Measurements from ENCODE around the gene ZNF700. TPM values are rescaled to one million over a fixed set of nuclear protein-coding genes. Genes with fewer than 3 reads are reported as not detected.
"Not testable (repeated sequence)": the region's sequence is repeated elsewhere in the genome, so short reads cannot be mapped to it uniquely, and the experiment has no call there.

Gene ZNF700
- total RNA-seq, 4 donors from 2014 or later = 31.5 to 37.8 (median 34.7) TPM

GRCh38 chr19:11931051-11931450, 6.1 kb downstream of the ZNF700 start:
- H3K4me3 ChIP-seq = no peak overlapping the region
- H3K36me3 ChIP-seq = peaks cover 0 to 9% (median 0%) of the 10 kb centered on the region in 3 donors
- no peak for TF ChIP-seq CTCF (IDR thresholded peaks at IDR 0.05)
- no peak for TF ChIP-seq POLR2A (IDR thresholded peaks at IDR 0.05)
- H3K27me3 ChIP-seq = no peaks in the 10 kb centered on the region
- H3K27ac ChIP-seq = no peak overlapping the region
- H3K4me1 ChIP-seq = peaks cover 0 to 10% (median 4%) of the 10 kb centered on the region in 4 donors
- peak in 1 of 3 donors; percentile 34 for DNase-seq
- peaks cover 0 to 14% (median 2%) of the 10 kb centered on the region in 4 donors for H3K9me3 ChIP-seq

GRCh38 chr19:11931513-11931912, 6.6 kb downstream of the ZNF700 start:
- TF ChIP-seq CTCF (IDR thresholded peaks at IDR 0.05) (no peak), POLR2A (IDR thresholded peaks at IDR 0.05) (no peak)

GRCh38 chr19:11935829-11936228, 10.9 kb downstream of the ZNF700 start:
- not testable (repeated sequence) for H3K27ac ChIP-seq, H3K4me1 ChIP-seq, H3K27me3 ChIP-seq, H3K4me3 ChIP-seq, DNase-seq
- Histone ChIP-seq H3K9me3 (peaks cover 0 to 42% (median 13%) of the 10 kb centered on the region in 4 donors), H3K36me3 (peaks cover 0 to 25% (median 0%) of the 10 kb centered on the region in 3 donors)

More at GRCh38 chr19:11931513-11931912, 6.6 kb downstream of the ZNF700 start:
- no peak for DNase-seq
- Histone ChIP-seq H3K27ac (no peak overlapping the region), H3K27me3 (no peaks in the 10 kb centered on the region), H3K4me3 (no peak overlapping the region), H3K4me1 (peaks cover 0 to 5% (median 2%) of the 10 kb centered on the region in 4 donors), H3K9me3 (peaks cover 0 to 14% (median 2%) of the 10 kb centered on the region in 4 donors), H3K36me3 (peaks cover 0 to 9% (median 0%) of the 10 kb centered on the region in 3 donors)

GRCh38 chr19:11938383-11938782, 13.5 kb downstream of the ZNF700 start:
- not testable (repeated sequence) for H3K4me3 ChIP-seq
- Histone ChIP-seq H3K36me3 (peaks cover 0 to 46% (median 0%) of the 10 kb centered on the region in 3 donors), H3K9me3 (peaks cover 0 to 66% (median 24%) of the 10 kb centered on the region in 4 donors)

GRCh38 chr19:11941361-11941887, 16.5 kb downstream of the ZNF700 start:
- Histone ChIP-seq H3K9me3 (peaks cover 0 to 81% (median 38%) of the 10 kb centered on the region in 4 donors), H3K36me3 (peaks cover 0 to 73% (median 0%) of the 10 kb centered on the region in 3 donors)
- not testable (repeated sequence) for H3K27ac ChIP-seq, H3K4me3 ChIP-seq, H3K4me1 ChIP-seq, DNase-seq, H3K27me3 ChIP-seq

More at GRCh38 chr19:11938383-11938782, 13.5 kb downstream of the ZNF700 start:
- not testable (repeated sequence) for H3K27ac ChIP-seq, H3K27me3 ChIP-seq, H3K4me1 ChIP-seq, DNase-seq

GRCh38 chr19:11942008-11942842, 17.3 kb downstream of the ZNF700 start:
- Histone ChIP-seq H3K36me3 (peaks cover 0 to 80% (median 2%) of the 10 kb centered on the region in 3 donors), H3K9me3 (peaks cover 0 to 88% (median 45%) of the 10 kb centered on the region in 4 donors), H3K27ac (no peak overlapping the region), H3K27me3 (no peaks in the 10 kb centered on the region), H3K4me1 (no peaks in the 10 kb centered on the region), H3K4me3 (no peak overlapping the region)
- TF ChIP-seq POLR2A (IDR thresholded peaks at IDR 0.05) (no peak), CTCF (IDR thresholded peaks at IDR 0.05) (no peak)
- DNase-seq = no peak

GRCh38 chr19:11942843-11943108, 17.9 kb downstream of the ZNF700 start:
- TF ChIP-seq CTCF (IDR thresholded peaks at IDR 0.05) (no peak), POLR2A (IDR thresholded peaks at IDR 0.05) (no peak)
- Histone ChIP-seq H3K4me3 (no peak overlapping the region), H3K27ac (no peak overlapping the region), H3K9me3 (peaks cover 0 to 88% (median 45%) of the 10 kb centered on the region in 4 donors), H3K4me1 (no peaks in the 10 kb centered on the region), H3K27me3 (no peaks in the 10 kb centered on the region), H3K36me3 (peaks cover 4 to 80% (median 6%) of the 10 kb centered on the region in 3 donors)
- DNase-seq = no peak

Measured in Peyer's patch (tissue), 4 donors.